Iris pigment epithelial cell (primary cell): Measurements from ENCODE around the gene IRF7.
"Not testable (repeated sequence)": the region's sequence is repeated elsewhere in the genome, so short reads cannot be mapped to it uniquely, and the experiment has no call there.

ENCODE experiments used
- DNase-seq: peaks from one replicate; pipeline ENCODE4 v3.0.0-alpha.2; 2011; ENCODE audit warnings: low read depth

The IRF7 gene

GRCh38 chr11:581342-581741 lies 34.4 kb downstream of the IRF7 start:
- no peak for DNase-seq

GRCh38 chr11:579830-580601 lies 35.7 kb downstream of the IRF7 start:
- peak; percentile 52 for DNase-seq

DNA sequence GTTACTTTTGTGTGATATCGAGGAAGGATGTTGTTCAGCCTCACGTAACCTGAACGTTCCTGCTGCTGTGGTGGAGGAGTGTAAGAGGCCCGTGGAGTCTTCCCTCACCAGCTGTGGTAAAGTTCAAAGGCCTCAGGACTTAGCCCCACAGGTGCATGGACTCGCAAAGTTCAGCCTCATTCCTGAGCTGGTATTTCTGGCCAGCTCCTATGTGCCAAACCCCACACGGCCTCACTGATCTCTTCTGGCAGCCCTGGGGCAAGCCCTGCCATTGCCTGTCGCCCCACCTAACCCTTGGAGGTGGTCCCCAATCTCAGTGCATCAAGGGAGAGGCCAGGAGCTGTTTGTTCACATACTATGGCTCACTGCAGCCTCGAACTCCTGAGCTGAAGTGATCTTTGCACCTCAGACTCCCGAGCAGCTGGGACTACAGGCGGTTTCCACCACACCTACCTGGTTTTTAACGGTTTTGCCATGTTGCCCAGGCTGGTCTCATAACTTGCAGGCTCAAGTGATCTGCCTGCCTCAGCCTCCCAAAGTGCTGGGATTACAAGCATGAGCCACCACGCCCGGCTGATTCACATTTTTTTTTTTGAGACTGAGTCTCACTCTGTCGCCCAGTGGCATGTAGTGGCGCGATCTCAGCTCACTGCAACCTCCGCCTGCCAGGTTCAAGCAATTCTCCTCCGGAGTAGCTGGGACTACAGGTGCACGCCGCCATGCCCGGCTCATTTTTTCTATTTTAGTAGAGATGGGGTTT lies 37.3 kb downstream of the IRF7 start:
- DNase-seq = no peak

GRCh38 chr11:577611-577894 lies 38.2 kb downstream of the IRF7 start:
- DNase-seq = no peak

GRCh38 chr11:576811-577610 lies 38.7 kb downstream of the IRF7 start:
- peak; percentile 21 for DNase-seq

GRCh38 chr11:575996-576768 lies 39.6 kb downstream of the IRF7 start, which contains the start of gene PHRF1:
Gene PHRF1, plus strand, starts transcription at chr11:576470. Its CDS starts 5,043 bp downstream, at chr11:581513.
- peak; percentile 94 for DNase-seq

DNA sequence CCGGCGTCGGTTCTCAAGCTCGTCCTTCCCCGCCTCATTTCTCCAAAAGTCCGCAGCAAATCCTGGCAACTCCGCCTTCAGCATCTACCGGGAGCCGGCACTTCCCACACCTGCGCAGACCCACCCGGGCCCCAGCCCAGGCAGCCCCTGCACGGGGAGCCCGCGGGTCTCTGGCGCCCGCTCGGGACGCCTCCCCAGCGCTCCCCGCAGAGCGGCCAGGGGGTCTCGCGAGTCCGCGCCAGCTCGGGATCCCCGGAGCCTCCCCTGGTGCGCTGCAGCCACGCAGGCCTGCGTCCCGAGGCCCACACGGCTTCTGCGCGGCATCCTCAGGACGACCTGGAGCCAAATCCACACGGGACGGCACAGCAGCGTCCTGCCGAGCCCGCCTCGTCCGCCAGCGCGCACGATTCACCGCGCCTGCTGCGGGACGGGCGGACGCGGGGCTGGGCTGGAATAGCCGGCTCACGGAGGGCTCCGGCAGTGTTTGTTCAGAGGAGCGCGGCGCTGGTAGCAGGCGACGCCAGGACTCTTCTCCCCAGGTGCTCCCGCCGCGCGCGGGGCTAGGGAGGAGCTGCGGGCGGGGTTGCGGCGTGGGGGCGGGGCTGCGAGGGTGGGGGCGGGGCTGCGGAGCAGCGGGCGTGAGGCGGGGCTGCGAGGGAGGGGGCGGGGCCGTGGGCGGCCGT lies 40.3 kb downstream of the IRF7 start:
- peak; percentile 20 for DNase-seq

GRCh38 chr11:574632-575312 lies 41.0 kb downstream of the IRF7 start:
- DNase-seq = no peak

DNA sequence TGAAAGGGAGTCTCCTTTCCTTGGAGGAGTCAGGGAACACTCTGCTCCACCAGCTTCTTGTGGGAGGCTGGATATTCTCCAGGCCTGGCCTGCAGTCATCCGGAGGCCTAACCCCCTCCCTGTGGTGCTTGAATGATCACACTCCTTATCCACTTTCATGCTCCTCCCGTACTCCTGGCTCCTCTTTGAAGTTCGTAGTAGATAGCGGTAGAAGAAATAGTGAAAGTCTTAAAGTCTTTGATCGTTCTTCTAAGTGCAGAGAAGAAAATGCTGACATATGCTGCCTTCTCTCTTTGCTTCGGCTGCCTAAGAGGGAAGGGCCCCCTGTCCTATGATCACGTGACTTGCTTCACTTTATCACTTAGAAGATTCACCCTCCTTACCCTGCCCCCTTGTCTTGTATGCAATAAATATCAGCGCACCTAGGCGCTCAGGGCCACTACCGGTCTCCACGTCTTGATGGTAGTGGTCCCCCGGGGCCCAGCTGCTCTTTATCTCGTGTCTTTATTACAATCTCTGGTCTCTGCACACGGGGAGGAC lies 41.6 kb downstream of the IRF7 start:
- DNase-seq = not testable (repeated sequence)

GRCh38 chr11:573146-573759 lies 42.5 kb downstream of the IRF7 start:
- DNase-seq = no peak

DNA sequence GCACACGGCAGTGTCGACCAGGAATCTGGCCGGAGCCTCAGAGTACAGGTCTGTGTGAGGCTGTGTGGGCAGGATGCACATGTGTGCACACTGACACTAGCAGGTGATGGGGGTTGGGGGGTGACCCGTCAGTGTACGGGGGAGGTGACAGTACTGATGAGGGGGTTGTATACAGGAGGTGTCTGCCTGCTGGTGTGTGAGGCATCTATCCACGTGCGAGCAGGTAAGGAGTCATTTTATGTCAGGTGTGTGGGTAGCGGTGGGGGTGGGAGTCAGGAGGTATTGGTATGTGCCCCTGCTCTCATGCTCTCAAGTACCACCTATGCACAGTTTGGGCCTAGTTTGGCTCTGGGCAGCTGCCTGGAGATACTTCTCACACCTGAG lies 44.0 kb downstream of the IRF7 start:
- no peak for DNase-seq

GRCh38 chr11:569158-569885 lies 46.4 kb downstream of the IRF7 start:
- DNase-seq = no peak

GRCh38 chr11:568306-569157 lies 47.2 kb downstream of the IRF7 start:
- DNase-seq = peak; percentile 85

GRCh38 chr11:567629-568292 lies 48.0 kb downstream of the IRF7 start:
- no peak for DNase-seq

DNA sequence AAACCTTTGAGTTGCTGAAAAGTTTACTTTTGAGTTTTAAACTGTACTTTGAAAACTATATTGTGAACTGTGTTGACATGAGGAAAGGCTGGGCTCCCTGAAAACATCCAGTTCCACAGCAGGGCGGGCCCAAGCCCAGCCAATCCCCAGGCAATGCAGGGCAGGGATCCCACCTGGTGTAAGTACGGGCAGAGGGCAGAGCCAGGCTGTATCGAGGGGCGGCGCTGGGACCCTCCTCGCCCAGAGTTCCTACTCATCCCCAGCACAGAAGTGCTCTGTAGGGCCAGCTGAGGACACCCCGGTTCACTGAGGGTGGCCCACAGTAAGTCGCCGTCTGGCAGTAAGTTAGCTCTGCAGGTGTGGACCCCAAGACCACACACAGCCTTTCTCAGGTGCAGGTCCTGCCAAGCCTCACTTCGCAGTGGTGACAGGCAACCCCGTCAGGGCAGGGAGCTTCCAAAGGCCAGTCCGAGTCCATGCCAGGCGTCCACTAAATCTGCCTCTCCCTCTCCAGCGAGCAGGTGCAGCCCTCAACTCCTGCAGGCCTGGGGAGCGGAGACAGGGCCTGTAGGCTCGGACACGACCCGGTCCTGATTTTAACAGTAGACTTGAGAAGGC lies 48.6 kb downstream of the IRF7 start:
- no peak for DNase-seq

DNA sequence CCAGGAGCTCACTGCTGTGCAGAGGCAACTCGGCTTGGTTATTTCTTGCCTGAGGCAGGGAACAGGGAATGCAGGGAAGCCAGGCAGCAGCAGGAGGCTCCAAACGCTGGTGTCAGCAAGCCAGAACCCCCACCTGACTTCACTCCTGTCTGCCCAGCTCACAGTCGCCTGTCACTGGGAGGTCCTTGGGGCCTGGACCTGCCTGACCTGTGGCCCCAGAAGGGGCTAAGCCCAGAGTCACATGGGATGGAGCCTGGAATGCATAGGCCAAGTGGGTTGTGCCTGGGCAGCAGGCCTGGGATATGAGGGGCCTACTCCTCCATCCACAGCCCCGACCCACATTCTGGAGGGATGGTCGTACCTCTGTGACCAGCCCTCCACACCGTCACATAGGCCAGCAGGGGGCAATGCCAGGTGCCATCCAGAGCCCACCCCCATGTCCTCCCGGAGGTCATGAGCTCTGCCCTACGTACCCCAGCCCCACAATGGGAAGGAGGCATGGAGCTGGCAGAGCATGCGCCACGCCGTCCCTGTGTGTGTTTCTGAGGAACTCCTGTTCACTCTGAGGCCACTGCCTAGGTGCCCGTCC lies 49.7 kb downstream of the IRF7 start:
- DNase-seq = no peak
